ENCODE data around the gene MYO3B.
"Not testable (repeated sequence)": the region's sequence is repeated elsewhere in the genome, so short reads cannot be mapped to it uniquely, and the experiment has no call there.

The MYO3B gene

GRCh38 chr2:170670651-170671050 lies 492.7 kb downstream of the MYO3B start:
- H3K4me3 ChIP-seq (replicated peaks in 1 of 2; ENCODE audit: low read depth in 2 of 2, low read length in 2 of 2), result no peak overlapping the region
- no peak for DNase-seq (ENCODE audit: low read depth in 2 of 2)
- no peak for TF ChIP-seq CTCF (IDR thresholded peaks at IDR 0.05; ENCODE audit: low read depth, low read length)

- TF ChIP-seq CTCF (IDR thresholded peaks at IDR 0.05; ENCODE audit: low read depth, low read length), result no peak
- H3K4me3 ChIP-seq (replicated peaks in 1 of 2; ENCODE audit: low read depth in 2 of 2, low read length in 2 of 2), result no peak overlapping the region
- DNase-seq (ENCODE audit: low read depth in 2 of 2), result no peak
Measured at GRCh38 chr2:170671079-170671478, 493.1 kb downstream of the MYO3B start.

- not testable (repeated sequence) for H3K4me3 ChIP-seq (replicated peaks in 1 of 2; ENCODE audit: low read depth in 2 of 2, low read length in 2 of 2); DNase-seq (ENCODE audit: low read depth in 2 of 2)
Measured at GRCh38 chr2:170674282-170674681, 496.3 kb downstream of the MYO3B start.

GRCh38 chr2:170675701-170676100 lies 497.8 kb downstream of the MYO3B start:
- no peak for DNase-seq (ENCODE audit: low read depth in 2 of 2)
- H3K4me3 ChIP-seq (replicated peaks in 1 of 2; ENCODE audit: low read depth in 2 of 2, low read length in 2 of 2), result no peak overlapping the region
- no peak for TF ChIP-seq CTCF (IDR thresholded peaks at IDR 0.05; ENCODE audit: low read depth, low read length)

- no peak for DNase-seq (ENCODE audit: low read depth in 2 of 2)
- no peak for TF ChIP-seq CTCF (IDR thresholded peaks at IDR 0.05; ENCODE audit: low read depth, low read length)
- H3K4me3 ChIP-seq (replicated peaks in 1 of 2; ENCODE audit: low read depth in 2 of 2, low read length in 2 of 2), result no peak overlapping the region
Measured at GRCh38 chr2:170679607-170680079, 501.7 kb downstream of the MYO3B start.

- no peak overlapping the region for H3K4me3 ChIP-seq (replicated peaks in 1 of 2; ENCODE audit: low read depth in 2 of 2, low read length in 2 of 2)
- no peak for DNase-seq (ENCODE audit: low read depth in 2 of 2)
- no peak for TF ChIP-seq CTCF (IDR thresholded peaks at IDR 0.05; ENCODE audit: low read depth, low read length)
Measured at GRCh38 chr2:170680172-170680941, 502.4 kb downstream of the MYO3B start.

- no peak for TF ChIP-seq CTCF (IDR thresholded peaks at IDR 0.05; ENCODE audit: low read depth, low read length)
- no peak overlapping the region for H3K4me3 ChIP-seq (replicated peaks in 1 of 2; ENCODE audit: low read depth in 2 of 2, low read length in 2 of 2)
- no peak for DNase-seq (ENCODE audit: low read depth in 2 of 2)
Measured at GRCh38 chr2:170681311-170681710, 503.4 kb downstream of the MYO3B start.

Data from cardiac fibroblast (primary cell).